GM10266 (cell line): ENCODE results near the gene SCAPER.

Source experiments
- DNase-seq: peaks from one replicate; pipeline ENCODE4 v3.0.0; 2012; ENCODE audit errors: extremely low spot score
- TF ChIP-seq, protein P1 (sequence below): IDR thresholded peaks from 2 replicates; pipeline ENCODE4 v1.5.1; 2012; ENCODE audit warnings: mild to moderate bottlenecking, low read depth; ENCODE audit not compliant: control insufficient read depth, insufficient read depth; ENCODE audit errors: missing control alignments

SCAPER gene

GRCh38 chr15:76846782-76847181 lies 58.4 kb downstream of the SCAPER start:
- TF ChIP-seq, protein P1, sequence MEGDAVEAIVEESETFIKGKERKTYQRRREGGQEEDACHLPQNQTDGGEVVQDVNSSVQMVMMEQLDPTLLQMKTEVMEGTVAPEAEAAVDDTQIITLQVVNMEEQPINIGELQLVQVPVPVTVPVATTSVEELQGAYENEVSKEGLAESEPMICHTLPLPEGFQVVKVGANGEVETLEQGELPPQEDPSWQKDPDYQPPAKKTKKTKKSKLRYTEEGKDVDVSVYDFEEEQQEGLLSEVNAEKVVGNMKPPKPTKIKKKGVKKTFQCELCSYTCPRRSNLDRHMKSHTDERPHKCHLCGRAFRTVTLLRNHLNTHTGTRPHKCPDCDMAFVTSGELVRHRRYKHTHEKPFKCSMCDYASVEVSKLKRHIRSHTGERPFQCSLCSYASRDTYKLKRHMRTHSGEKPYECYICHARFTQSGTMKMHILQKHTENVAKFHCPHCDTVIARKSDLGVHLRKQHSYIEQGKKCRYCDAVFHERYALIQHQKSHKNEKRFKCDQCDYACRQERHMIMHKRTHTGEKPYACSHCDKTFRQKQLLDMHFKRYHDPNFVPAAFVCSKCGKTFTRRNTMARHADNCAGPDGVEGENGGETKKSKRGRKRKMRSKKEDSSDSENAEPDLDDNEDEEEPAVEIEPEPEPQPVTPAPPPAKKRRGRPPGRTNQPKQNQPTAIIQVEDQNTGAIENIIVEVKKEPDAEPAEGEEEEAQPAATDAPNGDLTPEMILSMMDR, result no peak
- no peak for DNase-seq

GRCh38 chr15:76844096-76844495 lies 61.0 kb downstream of the SCAPER start:
- TF ChIP-seq, protein P1, result no peak
- no peak for DNase-seq

- no peak for DNase-seq
- TF ChIP-seq, protein P1, result no peak
These were observed 61.9 kb downstream of the SCAPER start for GRCh38 chr15:76843269-76843668.

GRCh38 chr15:76840830-76841460 lies 64.2 kb downstream of the SCAPER start:
- TF ChIP-seq, protein P1, result peak; percentile 41
- DNase-seq, result peak; percentile 18

DNA sequence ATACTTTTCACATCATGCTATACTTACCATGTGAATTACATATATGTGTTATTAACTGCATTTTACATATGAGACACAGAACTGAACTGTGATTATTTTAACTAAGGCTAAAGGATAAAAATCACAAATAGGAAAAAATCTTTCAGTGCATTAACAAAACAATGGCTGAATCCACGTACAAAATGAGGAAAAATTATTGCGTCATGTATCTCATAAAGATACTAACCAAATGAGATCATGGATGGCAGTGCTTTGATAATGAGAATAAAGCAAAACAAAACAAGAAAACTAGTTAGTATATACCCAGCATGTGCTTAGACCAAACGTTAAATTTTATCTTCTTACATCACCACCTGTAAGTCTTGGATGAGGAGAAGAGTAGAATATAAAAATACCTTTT lies 66.0 kb downstream of the SCAPER start:
- TF ChIP-seq, protein P1, result no peak
- DNase-seq, result no peak

DNA sequence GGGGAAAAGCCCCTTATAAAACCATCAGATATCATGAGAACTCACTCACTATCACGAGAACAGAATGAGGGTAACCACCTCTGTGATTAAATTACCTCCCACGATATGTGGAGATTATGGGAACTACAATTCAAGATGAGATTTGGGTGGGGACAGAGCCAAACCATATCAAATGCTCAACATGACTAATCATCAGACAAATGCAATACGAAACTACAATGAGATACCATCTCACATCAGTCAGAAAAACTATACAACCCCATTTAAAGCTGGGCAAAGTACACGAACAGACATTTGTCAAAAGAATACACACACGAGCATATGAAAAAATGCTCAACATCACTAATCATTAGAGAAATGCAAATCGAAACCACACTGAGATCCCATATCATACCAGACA lies 67.7 kb downstream of the SCAPER start:
- no peak for DNase-seq
- TF ChIP-seq, protein P1, result no peak

GRCh38 chr15:76829939-76830338 lies 75.2 kb downstream of the SCAPER start:
- no peak for DNase-seq
- TF ChIP-seq, protein P1, result no peak
